Ishikawa (cell line): Measurements from ENCODE around the gene DUSP22.

Source experiments
- EGR1 ChIP-seq: IDR thresholded peaks from 2 replicates; pipeline ENCODE4 v1.6.1; 2012
- EP300 ChIP-seq: IDR thresholded peaks from 2 replicates; pipeline ENCODE4 v1.6.1; 2012; ENCODE audit warnings: borderline replicate concordance
- FOXM1 ChIP-seq: IDR thresholded peaks from 2 replicates; pipeline ENCODE4 v1.6.1; 2012; ENCODE audit warnings: low read depth, borderline replicate concordance
- MAX ChIP-seq: IDR thresholded peaks from 2 replicates; pipeline ENCODE4 v1.6.1; 2012
- NFIC ChIP-seq: IDR thresholded peaks from 2 replicates; pipeline ENCODE4 v1.6.1; 2012
- RAD21 ChIP-seq: IDR thresholded peaks from 2 replicates; pipeline ENCODE4 v1.6.1; 2012; ENCODE audit warnings: low read depth
- TAF1 ChIP-seq: IDR thresholded peaks from 2 replicates; pipeline ENCODE4 v1.6.1; 2012; ENCODE audit warnings: low read depth, mild to moderate bottlenecking
- TF ChIP-seq, protein P1 (sequence below): IDR thresholded peaks from 2 replicates; pipeline ENCODE4 v1.6.1; 2012; ENCODE audit warnings: low read depth, mild to moderate bottlenecking

- TF ChIP-seq EGR1 (no peak), NFIC (no peak), EP300 (no peak), RAD21 (no peak), TAF1 (no peak), FOXM1 (no peak), MAX (no peak)
- TF ChIP-seq, protein P1, sequence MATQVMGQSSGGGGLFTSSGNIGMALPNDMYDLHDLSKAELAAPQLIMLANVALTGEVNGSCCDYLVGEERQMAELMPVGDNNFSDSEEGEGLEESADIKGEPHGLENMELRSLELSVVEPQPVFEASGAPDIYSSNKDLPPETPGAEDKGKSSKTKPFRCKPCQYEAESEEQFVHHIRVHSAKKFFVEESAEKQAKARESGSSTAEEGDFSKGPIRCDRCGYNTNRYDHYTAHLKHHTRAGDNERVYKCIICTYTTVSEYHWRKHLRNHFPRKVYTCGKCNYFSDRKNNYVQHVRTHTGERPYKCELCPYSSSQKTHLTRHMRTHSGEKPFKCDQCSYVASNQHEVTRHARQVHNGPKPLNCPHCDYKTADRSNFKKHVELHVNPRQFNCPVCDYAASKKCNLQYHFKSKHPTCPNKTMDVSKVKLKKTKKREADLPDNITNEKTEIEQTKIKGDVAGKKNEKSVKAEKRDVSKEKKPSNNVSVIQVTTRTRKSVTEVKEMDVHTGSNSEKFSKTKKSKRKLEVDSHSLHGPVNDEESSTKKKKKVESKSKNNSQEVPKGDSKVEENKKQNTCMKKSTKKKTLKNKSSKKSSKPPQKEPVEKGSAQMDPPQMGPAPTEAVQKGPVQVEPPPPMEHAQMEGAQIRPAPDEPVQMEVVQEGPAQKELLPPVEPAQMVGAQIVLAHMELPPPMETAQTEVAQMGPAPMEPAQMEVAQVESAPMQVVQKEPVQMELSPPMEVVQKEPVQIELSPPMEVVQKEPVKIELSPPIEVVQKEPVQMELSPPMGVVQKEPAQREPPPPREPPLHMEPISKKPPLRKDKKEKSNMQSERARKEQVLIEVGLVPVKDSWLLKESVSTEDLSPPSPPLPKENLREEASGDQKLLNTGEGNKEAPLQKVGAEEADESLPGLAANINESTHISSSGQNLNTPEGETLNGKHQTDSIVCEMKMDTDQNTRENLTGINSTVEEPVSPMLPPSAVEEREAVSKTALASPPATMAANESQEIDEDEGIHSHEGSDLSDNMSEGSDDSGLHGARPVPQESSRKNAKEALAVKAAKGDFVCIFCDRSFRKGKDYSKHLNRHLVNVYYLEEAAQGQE, result no peak
Measured at GRCh38 chr6:328136-328670, 35.9 kb downstream of the DUSP22 start.
